HepG2 (cell line): ENCODE measurements around the gene LCE2D. TPM values are rescaled to one million over a fixed set of nuclear protein-coding genes. Genes with fewer than 3 reads are reported as not detected.

ENCODE experiments used
- ATAC-seq: fragments of 200-7000 bp; cut with Tn5 transposase; 3 replicates; pipeline ENCODE4 v1.9.1; 2020; ENCODE audit warnings: mild to moderate bottlenecking, moderate library complexity
- BruUV-seq: library from RNA; stranded (reverse); fragments of 400-500 nt; replicated peaks from 2 replicates; lab custom pipeline; 2021; lab: Mats Ljungman, UMichigan
- CTCF ChIA-PET: fragments of 300-600 bp; formaldehyde crosslinking; extraction: SDS; loops from one replicate; lab custom pipeline; 2021; ENCODE audit warnings: low total read pairs, inconsistent platforms, low intra/inter-chr PET ratio; lab: Yijun Ruan, JAX
- POLR2A ChIA-PET: fragments of 350-600 bp; sonication (Branson Sonifier 250); formaldehyde crosslinking; loops from one replicate; lab custom pipeline; 2020; ENCODE audit warnings: antibody characterized with exemption, inconsistent platforms; lab: Yijun Ruan, JAX
- DNase-seq: peaks from one replicate; pipeline ENCODE4 v3.0.0-alpha.2; 2015; ENCODE audit warnings: low spot score
- FAIRE-seq: peaks from 3 replicates; lab custom pipeline; 2011; peaks lifted over from hg19 to GRCh38; lab: Jason Lieb, UNC
- H2AFZ ChIP-seq: one replicate; pipeline ENCODE4 v1.6.1; 2011; ENCODE audit warnings: low read length, inconsistent platforms
- H3K27ac ChIP-seq: fragments of 300-600 bp; 3 replicates; pipeline ENCODE4 v1.8.0; 2011; ENCODE audit warnings: mixed run types, mild to moderate bottlenecking, mixed read lengths, low read length, inconsistent platforms; ENCODE audit not compliant: insufficient read depth; ENCODE audit errors: extremely low read length
- H3K27me3 ChIP-seq, 2 experiments: fragments of 200-600 bp in 1 of 2; 2 replicates in 1 of 2; 3 replicates in 1 of 2; pipeline versions ENCODE4 v1.6.0 to v1.8.0; 2011; ENCODE audit warnings: low read length in 2 of 2, mild to moderate bottlenecking in 2 of 2, moderate library complexity in 2 of 2, inconsistent platforms in 1 of 2; ENCODE audit not compliant: insufficient read depth in 2 of 2, control insufficient read depth in 1 of 2
- H3K36me3 ChIP-seq, 2 experiments: fragments of 200-600 bp in 1 of 2; replicated peaks in 1 of 2; 2 replicates in 1 of 2; 3 replicates in 1 of 2; pipeline versions ENCODE4 v1.5.1 to v1.8.0; 2011; ENCODE audit warnings: low read length in 2 of 2, inconsistent platforms in 1 of 2; ENCODE audit not compliant: insufficient read depth in 2 of 2, control insufficient read depth in 1 of 2
- H3K4me1 ChIP-seq: 2 replicates; pipeline ENCODE4 v1.5.1; 2012; ENCODE audit warnings: low read length, inconsistent platforms; ENCODE audit not compliant: insufficient read depth
- H3K4me2 ChIP-seq: 2 replicates; pipeline ENCODE4 v1.6.0; 2011; ENCODE audit warnings: low read depth, low read length, inconsistent platforms
- H3K4me3 ChIP-seq, 3 experiments: fragments of 200-600 bp in 1 of 3; sonication (generic), shearing (Covaris generic) in 1 of 3; replicated peaks in 1 of 3; 2 replicates each; pipeline ENCODE4 v1.5.1; 2011 to 2016; ENCODE audit warnings: low read length in 3 of 3, inconsistent platforms in 2 of 3, low read depth in 2 of 3, mild to moderate bottlenecking in 2 of 3, control low read depth in 1 of 3, mixed read lengths in 1 of 3; ENCODE audit not compliant: insufficient read depth in 1 of 3
- H3K79me2 ChIP-seq: one replicate; pipeline ENCODE4 v1.6.1; 2011; ENCODE audit warnings: low read length, inconsistent platforms; ENCODE audit not compliant: insufficient read depth
- H3K9ac ChIP-seq: 2 replicates; pipeline ENCODE4 v1.6.0; 2011; ENCODE audit warnings: mild to moderate bottlenecking, low read depth, low read length, inconsistent platforms; ENCODE audit not compliant: insufficient read depth
- H3K9me3 ChIP-seq: 2 replicates; pipeline ENCODE4 v1.5.1; 2012; ENCODE audit warnings: mild to moderate bottlenecking, low read length
- H4K20me1 ChIP-seq: 2 replicates; pipeline ENCODE4 v1.6.0; 2011; ENCODE audit warnings: inconsistent platforms, mild to moderate bottlenecking, low read length, moderate library complexity; ENCODE audit not compliant: insufficient read depth
- AGO1 ChIP-seq: fragments of 200-400 bp; formaldehyde crosslinking; IDR thresholded peaks from 2 replicates; pipeline ENCODE4 v1.6.1; 2017; ENCODE audit warnings: mild to moderate bottlenecking, low read depth, low read length, moderate library complexity; ENCODE audit not compliant: poor library complexity, severe bottlenecking
- CBX5 ChIP-seq: sonication (generic); formaldehyde crosslinking; IDR thresholded peaks from 2 replicates; pipeline ENCODE4 v1.4.0; 2020; ENCODE audit warnings: missing genetic modification reagents, borderline replicate concordance
- EP300 ChIP-seq, 3 experiments: sonication (generic) in 1 of 3; formaldehyde crosslinking in 1 of 3; IDR thresholded peaks; 2 replicates each; pipeline versions ENCODE4 v1.5.1 to v1.6.1; 2011 to 2020; ENCODE audit warnings: low read depth in 2 of 3, low read length in 2 of 3, borderline replicate concordance in 1 of 3, improper control_type of control experiment in 1 of 3, mild to moderate bottlenecking in 1 of 3, missing genetic modification reagents in 1 of 3, moderate library complexity in 1 of 3
- FOSL1 ChIP-seq: sonication (generic); formaldehyde crosslinking; IDR thresholded peaks from 2 replicates; pipeline ENCODE4 v1.9.0; 2021; ENCODE audit warnings: missing genetic modification reagents, borderline replicate concordance
- FOXO1 ChIP-seq: sonication (generic); formaldehyde crosslinking; IDR thresholded peaks from 2 replicates; pipeline ENCODE4 v1.4.0; 2020; ENCODE audit warnings: missing genetic modification reagents
- NFIC ChIP-seq: IDR thresholded peaks from 2 replicates; pipeline ENCODE4 v1.6.1; 2012; ENCODE audit warnings: mild to moderate bottlenecking, low read length, inconsistent platforms
- POLR2G ChIP-seq: fragments of 200-400 bp; formaldehyde crosslinking; IDR thresholded peaks from 2 replicates; pipeline ENCODE4 v1.6.1; 2018; ENCODE audit warnings: mild to moderate bottlenecking, low read depth, low read length, moderate library complexity
- ZBTB44 ChIP-seq: sonication (generic); formaldehyde crosslinking; IDR thresholded peaks from 2 replicates; pipeline ENCODE4 v1.4.0; 2020; ENCODE audit warnings: missing genetic modification reagents
- ZNF512 ChIP-seq: sonication (generic); formaldehyde crosslinking; IDR thresholded peaks from 2 replicates; pipeline ENCODE4 v1.4.0; 2020; ENCODE audit warnings: mild to moderate bottlenecking, missing genetic modification reagents
- ZNF777 ChIP-seq: sonication (generic); formaldehyde crosslinking; IDR thresholded peaks from 2 replicates; pipeline ENCODE4 v1.4.0; 2020; ENCODE audit warnings: missing genetic modification reagents
- ZNF879 ChIP-seq: sonication (generic); formaldehyde crosslinking; IDR thresholded peaks from 2 replicates; pipeline ENCODE4 v1.8.1; 2023; ENCODE audit warnings: missing genetic modification reagents
- WGBS: methylation state at CpG from one replicate; pipeline ENCODE4 v1.1.6; 2017; ENCODE audit warnings: low lambda C conversion rate; 5-methylcytosine and 5-hydroxymethylcytosine counted together
- in situ Hi-C: cut with HindIII; loops from 2 replicates; pipeline ENCODE4 v1.10.0; 2017; ENCODE audit warnings: low pct_unique_long_range_greater_than_20kb; ENCODE audit not compliant: extremely low pct_ligation_motif_present
- intact Hi-C: fragments of 100-400 bp; cut with micrococcal nuclease; formaldehyde crosslinking; loops from one replicate; pipeline ENCODE4 v1.10.0; 2022; ENCODE audit not compliant: unreplicated experiment
- polyA plus RNA-seq, 8 experiments: library from polyadenylated mRNA; depleted of rRNA in 3 of 8; stranded (reverse) in 7 of 8; unstranded in 1 of 8; fragments of >200 nt; fragmentation: Illumina TruSeq in 4 of 8; extraction: Trizol in 4 of 8; gene quantifications; 2 replicates each; pipeline versions ENCODE4 v1.2.1 to v1.2.3, GENCODE V29; 2011 to 2016; ENCODE audit warnings: low read depth in 4 of 8, missing spikeins in 1 of 8, mixed read lengths in 1 of 8; ENCODE audit not compliant: insufficient read depth in 1 of 8
- total RNA-seq, 5 experiments: library from RNA; depleted of rRNA; stranded (reverse); fragments of >200 nt; fragmentation: Illumina TruSeq; extraction: Trizol; gene quantifications; 2 replicates each; pipeline ENCODE4 v1.2.3, GENCODE V29; 2016; ENCODE audit warnings: low read depth in 1 of 5
- TF ChIP-seq, protein P1 (sequence below), 2 experiments: sonication (generic) in 1 of 2; formaldehyde crosslinking in 1 of 2; IDR thresholded peaks; 2 replicates each; pipeline versions ENCODE4 v1.4.0 to v1.6.1; 2016 to 2020; ENCODE audit warnings: borderline replicate concordance in 1 of 2, low read depth in 1 of 2, mild to moderate bottlenecking in 1 of 2, missing genetic modification reagents in 1 of 2
- TF ChIP-seq, protein P2 (sequence below): sonication (generic); formaldehyde crosslinking; IDR thresholded peaks from 2 replicates; pipeline ENCODE4 v1.8.0; 2022; ENCODE audit warnings: mild to moderate bottlenecking, missing genetic modification reagents; ENCODE audit not compliant: insufficient replicate concordance

LCE2D gene
- total and polyA plus RNA-seq, 2 of the 13 experiments (the other 11 are each of a cell fraction or from before 2014, with no cell fraction given): not detected

DNA sequence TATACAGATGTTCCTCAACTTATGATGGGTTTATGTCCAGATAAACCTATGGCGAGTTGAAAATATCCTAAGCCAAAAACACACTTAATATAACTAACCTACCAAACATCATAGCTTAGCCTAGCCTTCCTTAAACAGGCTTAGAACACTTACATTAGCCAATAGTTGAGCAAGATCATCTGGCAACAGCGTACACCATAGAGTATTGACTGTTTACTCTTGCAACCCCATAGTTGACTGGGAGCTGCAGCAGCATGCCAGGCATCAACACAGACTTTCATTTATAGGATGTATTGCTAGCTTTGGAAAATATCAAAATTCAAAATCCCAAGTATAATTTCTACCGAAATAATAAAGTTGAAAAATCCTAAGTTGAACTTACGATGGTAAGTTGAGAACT lies 5.5 kb upstream of the LCE2D start:
- in situ Hi-C loops: no loop called here
- WGBS: 47% methylated on average over 4 of the region's 4 CpGs
- Histone ChIP-seq H3K36me3 (no peaks in the 10 kb centered on the region), H3K9ac (no peak overlapping the region), H2AFZ (no peak overlapping the region), H3K79me2 (no peaks in the 10 kb centered on the region), H3K4me1 (no peaks in the 10 kb centered on the region), H3K9me3 (no peaks in the 10 kb centered on the region), H3K4me3 (no peak overlapping the region), H3K27ac (no peak overlapping the region), H3K27me3 (no peaks in the 10 kb centered on the region), H3K4me2 (no peak overlapping the region), H4K20me1 (no peaks in the 10 kb centered on the region)
- DNase-seq (no peak), ATAC-seq (no peak), FAIRE-seq (no peak)
- POLR2A ChIA-PET: no interaction called here
- CTCF ChIA-PET: no interaction called here
- intact Hi-C loops: no loop called here
- no TSS peak for BruUV-seq
- TF ChIP-seq, protein P1, sequence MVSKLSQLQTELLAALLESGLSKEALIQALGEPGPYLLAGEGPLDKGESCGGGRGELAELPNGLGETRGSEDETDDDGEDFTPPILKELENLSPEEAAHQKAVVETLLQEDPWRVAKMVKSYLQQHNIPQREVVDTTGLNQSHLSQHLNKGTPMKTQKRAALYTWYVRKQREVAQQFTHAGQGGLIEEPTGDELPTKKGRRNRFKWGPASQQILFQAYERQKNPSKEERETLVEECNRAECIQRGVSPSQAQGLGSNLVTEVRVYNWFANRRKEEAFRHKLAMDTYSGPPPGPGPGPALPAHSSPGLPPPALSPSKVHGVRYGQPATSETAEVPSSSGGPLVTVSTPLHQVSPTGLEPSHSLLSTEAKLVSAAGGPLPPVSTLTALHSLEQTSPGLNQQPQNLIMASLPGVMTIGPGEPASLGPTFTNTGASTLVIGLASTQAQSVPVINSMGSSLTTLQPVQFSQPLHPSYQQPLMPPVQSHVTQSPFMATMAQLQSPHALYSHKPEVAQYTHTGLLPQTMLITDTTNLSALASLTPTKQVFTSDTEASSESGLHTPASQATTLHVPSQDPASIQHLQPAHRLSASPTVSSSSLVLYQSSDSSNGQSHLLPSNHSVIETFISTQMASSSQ (IDR thresholded peaks at IDR 0.05; ENCODE audit: low read depth): no peak
- TF ChIP-seq, protein P1 (CRISPR knock-in tag; IDR thresholded peaks at IDR 0.05; ENCODE audit: borderline replicate concordance): no peak
- TF ChIP-seq FOXO1 (CRISPR knock-in tag) (no peak), AGO1 (no peak), ZBTB44 (CRISPR knock-in tag) (no peak), ZNF512 (CRISPR knock-in tag) (no peak), ZNF777 (CRISPR knock-in tag) (no peak), CBX5 (CRISPR knock-in tag) (no peak), POLR2G (no peak), FOSL1 (no peak), NFIC (no peak), EP300 (IDR thresholded peaks at IDR 0.05; ENCODE audit: low read depth in 2 of 2, low read length in 2 of 2) (no peak), EP300 (CRISPR knock-in tag; IDR thresholded peaks at IDR 0.05; ENCODE audit: borderline replicate concordance) (no peak), ZNF879 (CRISPR knock-in tag) (no peak)
- TF ChIP-seq, protein P2, sequence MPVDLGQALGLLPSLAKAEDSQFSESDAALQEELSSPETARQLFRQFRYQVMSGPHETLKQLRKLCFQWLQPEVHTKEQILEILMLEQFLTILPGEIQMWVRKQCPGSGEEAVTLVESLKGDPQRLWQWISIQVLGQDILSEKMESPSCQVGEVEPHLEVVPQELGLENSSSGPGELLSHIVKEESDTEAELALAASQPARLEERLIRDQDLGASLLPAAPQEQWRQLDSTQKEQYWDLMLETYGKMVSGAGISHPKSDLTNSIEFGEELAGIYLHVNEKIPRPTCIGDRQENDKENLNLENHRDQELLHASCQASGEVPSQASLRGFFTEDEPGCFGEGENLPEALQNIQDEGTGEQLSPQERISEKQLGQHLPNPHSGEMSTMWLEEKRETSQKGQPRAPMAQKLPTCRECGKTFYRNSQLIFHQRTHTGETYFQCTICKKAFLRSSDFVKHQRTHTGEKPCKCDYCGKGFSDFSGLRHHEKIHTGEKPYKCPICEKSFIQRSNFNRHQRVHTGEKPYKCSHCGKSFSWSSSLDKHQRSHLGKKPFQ (CRISPR knock-in tag): no peak
